ENCODE results near the gene SDF2. TPM values are rescaled to one million over a fixed set of nuclear protein-coding genes. Genes with fewer than 3 reads are reported as not detected.

The SDF2 gene
- total RNA-seq, 2 donors from 2014 or later = 52.3 to 53.1 TPM

DNA sequence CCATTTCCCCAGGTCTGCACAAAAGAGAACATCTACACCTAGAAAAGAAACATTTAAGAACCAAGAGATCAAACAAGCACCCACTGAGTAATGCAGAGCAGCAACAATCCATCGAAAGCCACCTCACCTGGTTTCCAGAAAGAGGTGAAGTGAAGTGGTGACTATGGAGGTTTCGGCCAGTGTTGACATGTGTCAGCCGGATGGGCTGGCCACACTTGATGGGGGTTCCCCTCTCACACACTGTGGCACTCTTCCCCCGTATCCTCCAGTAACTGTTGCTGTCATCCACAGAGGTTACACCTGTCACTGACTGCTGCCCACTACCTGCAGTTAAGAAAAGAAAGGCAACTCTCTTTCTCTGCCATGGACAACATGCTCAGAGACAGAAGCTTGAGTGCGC, 6.5 kb downstream of the SDF2 start:
- ATAC-seq (ENCODE audit: insufficient number of reproducible peaks, low FRiP score, low read depth) (no peak), DNase-seq (ENCODE audit: low spot score) (no peak)
- no peak overlapping the region for H3K4me3 ChIP-seq
- H3K27ac ChIP-seq = no peak overlapping the region
- H3K9me3 ChIP-seq = no peaks in the 10 kb centered on the region
- TF ChIP-seq, protein P1, sequence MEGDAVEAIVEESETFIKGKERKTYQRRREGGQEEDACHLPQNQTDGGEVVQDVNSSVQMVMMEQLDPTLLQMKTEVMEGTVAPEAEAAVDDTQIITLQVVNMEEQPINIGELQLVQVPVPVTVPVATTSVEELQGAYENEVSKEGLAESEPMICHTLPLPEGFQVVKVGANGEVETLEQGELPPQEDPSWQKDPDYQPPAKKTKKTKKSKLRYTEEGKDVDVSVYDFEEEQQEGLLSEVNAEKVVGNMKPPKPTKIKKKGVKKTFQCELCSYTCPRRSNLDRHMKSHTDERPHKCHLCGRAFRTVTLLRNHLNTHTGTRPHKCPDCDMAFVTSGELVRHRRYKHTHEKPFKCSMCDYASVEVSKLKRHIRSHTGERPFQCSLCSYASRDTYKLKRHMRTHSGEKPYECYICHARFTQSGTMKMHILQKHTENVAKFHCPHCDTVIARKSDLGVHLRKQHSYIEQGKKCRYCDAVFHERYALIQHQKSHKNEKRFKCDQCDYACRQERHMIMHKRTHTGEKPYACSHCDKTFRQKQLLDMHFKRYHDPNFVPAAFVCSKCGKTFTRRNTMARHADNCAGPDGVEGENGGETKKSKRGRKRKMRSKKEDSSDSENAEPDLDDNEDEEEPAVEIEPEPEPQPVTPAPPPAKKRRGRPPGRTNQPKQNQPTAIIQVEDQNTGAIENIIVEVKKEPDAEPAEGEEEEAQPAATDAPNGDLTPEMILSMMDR (IDR thresholded peaks at IDR 0.05) = no peak
- peaks cover 32% of the 10 kb centered on the region for H3K36me3 ChIP-seq
- peaks cover 0 to 2% of the 10 kb centered on the region in 2 donors for H3K4me1 ChIP-seq (ENCODE audit: control insufficient read depth in 1 of 2, low read depth in 2 of 2)
- H3K27me3 ChIP-seq (replicated peaks; ENCODE audit: insufficient read depth) = no peaks in the 10 kb centered on the region

DNA sequence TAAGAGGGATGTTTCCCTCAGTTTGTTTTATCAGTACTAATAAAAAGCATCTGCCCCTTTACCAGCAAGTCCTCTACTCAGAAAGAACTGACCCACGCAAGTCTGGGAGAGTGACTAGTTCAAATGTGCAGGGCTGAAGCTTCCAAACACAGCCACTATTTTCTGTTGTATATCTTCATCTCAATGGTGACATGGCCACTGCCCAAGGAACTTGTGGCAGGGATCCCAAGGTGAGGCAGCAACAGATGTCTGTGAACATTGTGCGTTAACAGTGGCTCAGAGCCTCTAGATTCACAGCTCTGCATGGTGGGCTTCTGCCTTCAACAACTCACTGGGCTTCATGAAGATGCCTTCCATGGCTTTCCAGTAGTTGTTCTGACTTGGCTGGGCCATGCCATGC, 13.0 kb downstream of the SDF2 start:
- Histone ChIP-seq H3K27me3 (replicated peaks; ENCODE audit: insufficient read depth) (no peaks in the 10 kb centered on the region), H3K36me3 (peaks cover 24% of the 10 kb centered on the region), H3K4me1 (ENCODE audit: control insufficient read depth in 1 of 2, low read depth in 2 of 2) (peaks cover 6 to 25% of the 10 kb centered on the region in 2 donors), H3K27ac (no peak overlapping the region), H3K9me3 (no peaks in the 10 kb centered on the region), H3K4me3 (no peak overlapping the region)
- no peak for ATAC-seq (ENCODE audit: insufficient number of reproducible peaks, low FRiP score, low read depth)
- no peak for DNase-seq (ENCODE audit: low spot score)
- TF ChIP-seq, protein P1 (IDR thresholded peaks at IDR 0.05) = no peak

DNA sequence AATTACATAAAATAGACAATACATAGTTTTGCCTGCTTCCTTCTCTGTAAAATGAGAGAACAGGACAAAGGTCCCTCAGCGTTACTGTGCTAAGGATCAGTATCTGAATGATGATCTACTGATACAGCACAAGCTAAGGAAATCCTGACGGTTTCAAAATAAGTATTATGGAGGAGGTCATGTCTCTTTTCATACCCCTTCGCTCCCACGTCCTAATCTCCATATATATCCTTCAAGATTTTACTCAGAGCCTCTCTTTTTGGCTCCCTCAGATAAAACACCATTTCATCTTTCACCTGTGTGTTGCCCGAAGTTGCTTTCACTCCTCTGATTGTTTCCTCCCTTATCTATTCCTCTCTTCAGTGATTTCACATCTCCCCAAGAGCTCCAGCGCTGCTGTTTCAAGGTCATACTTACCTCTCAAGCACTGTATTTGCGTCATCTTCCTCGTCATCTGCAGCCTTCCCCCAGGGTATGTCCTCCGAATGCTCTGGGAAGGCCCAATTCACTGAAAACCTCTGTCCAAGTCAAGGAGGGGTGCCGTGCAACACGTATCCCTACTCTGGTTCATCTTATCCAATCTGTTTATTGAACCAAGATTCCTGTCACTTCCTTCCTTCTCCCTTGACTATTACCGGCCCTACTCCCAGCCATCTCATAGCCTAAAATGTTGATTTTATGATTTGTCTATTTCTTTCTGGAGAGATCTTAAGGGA, 15.5 kb downstream of the SDF2 start:
- peak overlapping the region; percentile 83 to 84 for H3K27ac ChIP-seq
- no peaks in the 10 kb centered on the region for H3K27me3 ChIP-seq (replicated peaks; ENCODE audit: insufficient read depth)
- TF ChIP-seq, protein P1 (IDR thresholded peaks at IDR 0.05) = no peak
- H3K4me3 ChIP-seq = peak overlapping the region; percentile 96
- peaks cover 25% of the 10 kb centered on the region for H3K36me3 ChIP-seq
- DNase-seq (ENCODE audit: low spot score) (no peak), ATAC-seq (ENCODE audit: insufficient number of reproducible peaks, low FRiP score, low read depth) (no peak)
- H3K9me3 ChIP-seq = no peaks in the 10 kb centered on the region
- H3K4me1 ChIP-seq (ENCODE audit: control insufficient read depth in 1 of 2, low read depth in 2 of 2) = peaks cover 13 to 40% of the 10 kb centered on the region in 2 donors

DNA sequence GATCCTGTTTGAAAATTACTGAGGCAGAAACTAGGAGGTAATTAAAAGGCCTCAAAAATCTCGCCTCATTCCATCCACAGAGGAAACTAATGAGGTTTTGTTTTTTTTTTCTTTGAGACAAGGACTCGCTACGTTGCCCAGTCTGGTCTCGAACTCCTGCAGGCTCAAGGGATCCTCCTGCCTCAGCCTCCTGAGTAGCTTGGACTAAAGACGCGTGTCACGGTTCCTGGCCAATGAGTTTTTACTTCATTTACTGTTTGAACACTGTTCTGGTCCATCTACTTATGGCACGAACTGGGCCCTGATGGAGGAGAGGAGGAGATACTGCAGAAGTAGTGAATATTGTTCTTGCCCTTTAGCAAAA, 16.1 kb downstream of the SDF2 start:
- TF ChIP-seq, protein P1 (IDR thresholded peaks at IDR 0.05) = no peak
- Histone ChIP-seq H3K4me1 (ENCODE audit: control insufficient read depth in 1 of 2, low read depth in 2 of 2) (peaks cover 13 to 40% of the 10 kb centered on the region in 2 donors), H3K27ac (peak overlapping the region; percentile 75 to 84), H3K9me3 (no peaks in the 10 kb centered on the region), H3K27me3 (replicated peaks; ENCODE audit: insufficient read depth) (no peaks in the 10 kb centered on the region), H3K36me3 (peaks cover 20% of the 10 kb centered on the region), H3K4me3 (peak overlapping the region; percentile 96)
- ATAC-seq (ENCODE audit: insufficient number of reproducible peaks, low FRiP score, low read depth) (no peak), DNase-seq (ENCODE audit: low spot score) (no peak)

DNA sequence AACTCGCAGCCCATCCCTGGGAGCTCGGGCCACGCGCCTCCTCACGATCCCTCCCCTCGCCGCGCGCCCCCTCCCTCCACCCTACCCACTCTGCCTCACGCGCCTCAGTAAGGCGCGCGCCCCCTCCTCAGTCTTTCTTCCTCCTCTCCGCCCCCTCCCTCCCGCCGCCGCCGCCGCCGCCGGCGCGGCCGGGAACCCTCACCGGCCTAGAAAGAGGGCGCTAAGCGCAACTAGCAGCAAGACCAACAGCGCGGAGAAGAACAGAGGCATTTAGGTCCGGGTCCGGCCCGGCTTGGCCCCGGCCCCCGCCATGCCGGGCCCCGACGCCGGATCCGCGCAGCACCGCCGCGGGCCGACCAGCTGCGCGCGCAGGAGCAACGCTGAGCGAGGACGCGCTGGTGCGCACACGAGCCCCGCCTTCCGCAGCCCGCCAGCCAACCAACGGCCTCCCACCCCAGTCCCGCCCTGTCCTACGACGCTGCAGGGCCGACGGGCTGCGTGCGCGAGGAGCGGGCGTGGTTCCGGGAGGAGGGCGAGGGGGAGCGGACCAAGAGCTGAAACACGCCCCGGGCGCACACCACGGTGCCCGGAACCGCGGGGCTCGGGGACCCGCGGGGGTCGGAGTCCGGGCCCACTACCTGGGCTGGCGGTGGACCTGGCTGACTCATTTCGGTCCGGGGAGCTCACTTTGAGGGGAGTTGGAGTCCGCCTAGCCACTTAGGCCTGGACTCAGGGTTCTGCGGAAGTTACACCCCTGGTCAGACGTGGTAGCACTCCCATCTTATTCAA, 16.7 kb downstream of the SDF2 start, which contains the start of gene BLTP2:
Gene BLTP2, minus strand, starts transcription at position 372 of the 789 bp plus-strand sequence. Its CDS starts 102 bp downstream, at position 270.
- TF ChIP-seq, protein P1 (IDR thresholded peaks at IDR 0.05) = peak; percentile 17
- Histone ChIP-seq H3K36me3 (peaks cover 21% of the 10 kb centered on the region), H3K4me3 (peak within 1 kb of the TSS; percentile 96), H3K4me1 (ENCODE audit: control insufficient read depth in 1 of 2, low read depth in 2 of 2) (peaks cover 13 to 40% of the 10 kb centered on the region in 2 donors), H3K27me3 (replicated peaks; ENCODE audit: insufficient read depth) (no peaks in the 10 kb centered on the region), H3K9me3 (no peaks in the 10 kb centered on the region), H3K27ac (peak within 1 kb of the TSS; percentile 84 to 97)
- DNase-seq (ENCODE audit: low spot score) (peak; percentile 82), ATAC-seq (ENCODE audit: insufficient number of reproducible peaks, low FRiP score, low read depth) (peak; percentile 90)

Data from thoracic aorta (tissue), 2 donors.